Dermis blood vessel endothelial cell (primary cell): ENCODE results near the gene AMTN. TPM values are rescaled to one million over a fixed set of nuclear protein-coding genes. Genes with fewer than 3 reads are reported as not detected.

Experiments
- DNase-seq: peaks from one replicate; pipeline ENCODE4 v3.0.0; 2010
- total RNA-seq: library from RNA; depleted of rRNA; stranded (reverse); fragments of >200 nt; gene quantifications from 2 replicates; pipeline ENCODE4 v1.2.3, GENCODE V29; 2014

Gene AMTN
- total RNA-seq, 1 donor from 2014 or later, result not detected

DNA sequence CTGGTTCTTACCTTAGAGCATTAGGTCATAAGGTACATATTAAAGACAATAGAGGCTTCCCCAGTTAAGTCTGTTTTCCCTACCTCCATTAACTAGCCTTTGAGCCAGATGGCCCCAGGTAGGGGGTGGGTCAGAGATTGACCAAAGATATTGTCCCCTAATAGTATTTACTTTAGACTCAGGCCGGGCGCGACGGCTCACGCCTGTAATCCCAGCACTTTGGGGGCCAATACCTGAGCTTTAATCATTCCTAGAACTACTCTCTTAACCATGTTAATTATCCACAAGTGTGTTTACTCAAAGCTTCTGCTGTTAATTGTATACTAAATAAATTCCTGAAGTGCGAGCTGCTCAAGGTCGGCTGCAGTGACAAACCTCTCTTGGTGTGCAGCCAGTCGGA is 45.7 kb downstream of the AMTN start:
- no peak for DNase-seq

DNA sequence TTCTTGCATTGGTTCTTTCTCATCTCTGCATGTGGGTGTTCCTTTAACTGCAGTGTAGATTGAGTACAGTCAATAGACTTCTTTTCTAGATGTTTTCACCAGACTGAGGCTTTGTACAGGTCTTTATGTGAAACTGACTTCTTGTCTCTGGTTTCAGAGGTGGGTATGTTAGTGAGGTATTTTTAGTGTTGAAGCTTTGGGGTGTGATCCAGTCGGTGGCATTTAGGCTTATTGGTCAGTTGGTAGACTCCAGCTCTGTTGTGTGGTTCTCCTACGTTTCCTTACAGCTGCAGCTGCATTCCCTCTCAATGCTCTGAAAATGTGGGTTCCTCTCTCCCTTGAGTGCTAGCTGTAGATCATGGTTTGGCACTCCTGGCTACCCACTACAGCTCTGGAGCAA is 52.4 kb downstream of the AMTN start:
- no peak for DNase-seq

DNA sequence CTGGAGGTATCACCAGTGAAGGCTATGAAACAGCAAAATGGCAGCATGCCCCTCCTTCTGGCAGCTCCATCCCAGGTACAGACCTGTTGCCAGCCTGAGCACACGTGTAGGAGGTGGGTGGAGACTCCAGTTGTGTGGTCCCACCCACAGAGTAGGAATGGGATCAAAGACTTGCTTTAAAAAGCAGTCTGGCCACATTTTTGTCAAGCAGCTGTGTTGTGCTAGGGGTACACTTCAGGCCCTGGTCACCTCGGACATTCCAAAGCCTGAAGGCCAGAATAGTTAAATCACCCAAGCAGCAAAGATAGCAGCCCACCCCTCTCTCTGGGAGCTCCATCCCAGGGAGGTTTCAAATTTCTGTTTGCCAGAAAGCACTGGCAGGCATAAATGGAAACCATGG is 53.4 kb downstream of the AMTN start:
- DNase-seq, result no peak

DNA sequence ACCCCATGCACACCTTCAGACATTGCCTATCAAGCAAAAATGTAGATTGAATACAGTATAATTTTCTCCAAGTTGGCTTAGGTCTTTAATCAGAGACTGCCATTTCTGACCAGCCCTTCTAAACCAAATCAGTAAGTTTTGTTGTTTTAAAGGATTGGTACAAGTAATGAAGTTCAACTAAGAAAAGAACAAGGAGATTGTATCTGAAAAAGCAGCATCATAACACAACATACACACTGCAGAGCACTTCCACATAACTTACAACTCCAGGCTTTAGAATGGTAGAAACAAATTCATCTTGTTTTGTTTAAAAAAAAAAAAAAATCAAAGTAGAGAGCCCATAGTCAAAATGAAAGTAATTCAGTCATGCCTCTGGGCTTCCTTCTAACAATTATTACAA is 57.6 kb downstream of the AMTN start:
- no peak for DNase-seq

DNA sequence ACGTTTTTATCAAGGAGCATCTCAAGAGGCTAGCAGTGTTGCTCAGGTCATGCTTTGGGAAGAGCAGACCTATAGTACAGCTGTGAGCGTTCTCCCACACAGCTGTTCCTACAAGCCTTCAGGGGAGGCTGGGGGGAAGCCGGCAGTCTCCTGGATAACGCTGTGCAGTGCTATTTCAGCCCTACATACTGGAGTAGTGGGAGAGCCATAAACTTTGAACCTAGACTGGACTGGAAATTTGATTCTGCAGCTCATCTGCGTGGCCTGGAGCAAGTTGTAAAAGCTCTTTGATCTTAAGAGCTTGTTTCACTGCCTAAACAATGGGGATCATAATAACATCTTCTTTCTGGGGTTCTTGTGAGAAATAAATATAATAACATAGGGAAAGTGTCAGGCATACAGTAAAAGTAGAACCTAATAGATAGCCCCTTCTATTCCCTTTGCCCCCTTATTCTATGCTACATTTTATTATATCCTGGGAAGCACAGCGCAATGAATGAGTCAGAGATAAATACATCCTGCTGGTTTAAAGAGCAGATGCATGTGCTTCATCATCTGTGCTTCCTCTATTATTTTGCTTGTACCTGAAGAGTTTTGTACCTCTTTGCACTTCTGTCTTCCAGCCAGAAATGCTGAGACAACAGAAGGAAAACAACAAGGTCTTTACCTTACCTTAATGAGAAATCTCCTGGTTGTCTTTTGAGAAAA is 59.0 kb downstream of the AMTN start:
- DNase-seq, result no peak

DNA sequence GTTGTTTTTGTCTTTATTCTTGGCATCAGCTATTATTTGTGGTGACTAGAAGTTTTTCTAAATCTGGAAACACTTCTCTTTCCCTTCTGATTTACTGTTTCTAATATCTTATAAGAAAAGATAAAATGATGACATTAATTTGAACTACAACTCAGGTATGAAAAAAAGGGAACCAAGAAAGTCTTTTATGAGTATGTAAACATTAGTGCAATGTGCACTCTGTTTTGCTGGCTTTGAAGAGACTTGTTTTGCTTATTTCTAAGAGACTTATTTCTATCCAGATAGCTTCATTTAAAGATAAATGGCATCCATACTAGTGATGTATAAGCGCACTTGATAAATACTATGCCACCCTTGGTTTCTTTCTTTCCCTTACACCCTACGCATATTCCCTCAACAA is 63.6 kb downstream of the AMTN start:
- DNase-seq, result no peak

Other genes starting within 250 kb of the AMTN start
- gene CABS1, start 183.6 kb upstream of the AMTN start, total RNA-seq, result not detected in 2 replicates
- not detected in 2 replicates for gene SMR3A, start 157.8 kb upstream of the AMTN start, total RNA-seq
- gene SMR3B, start 135.4 kb upstream of the AMTN start, total RNA-seq, result not detected in 2 replicates
- not detected in 2 replicates for gene OPRPN, start 120.6 kb upstream of the AMTN start, total RNA-seq
- not detected in 2 replicates for gene MUC7, start 46.4 kb upstream of the AMTN start, total RNA-seq
- gene AMBN, start 73.7 kb downstream of the AMTN start, total RNA-seq, result not detected in 2 replicates
- not detected in 2 replicates for gene ENAM, start 110.2 kb downstream of the AMTN start, total RNA-seq
- gene JCHAIN, start 147.9 kb downstream of the AMTN start, total RNA-seq, result not detected in 2 replicates
- 20.8 and 27.1 TPM in 2 replicates for gene UTP3, start 170.0 kb downstream of the AMTN start, total RNA-seq
- gene RUFY3, start 203.4 kb downstream of the AMTN start, total RNA-seq, result 50.7 and 58.9 TPM in 2 replicates